T-helper 2 cell treated with Interferon-gamma antibody and Interleukin-4, amounts not matched to agents 100 ng/mL and 5 ng/mL, for 36 hours (primary cell): ENCODE measurements around the gene GDA. TPM values are rescaled to one million over a fixed set of nuclear protein-coding genes. Genes with fewer than 3 reads are reported as not detected.

Experiments used
- intact Hi-C: fragments of 100-400 bp; cut with micrococcal nuclease; formaldehyde crosslinking; loops from one replicate; pipeline ENCODE4 v1.15.1; 2023
- total RNA-seq: library from RNA; stranded (reverse); gene quantifications from 2 replicates; pipeline ENCODE4 v1.2.3, GENCODE V29; 2022

Gene GDA
- total RNA-seq = 0.05 TPM in 1 of 2 replicates, not detected in the other

GRCh38 chr9:72149231-72149975 is at the start of gene GDA:
Gene GDA (plus strand): TSS chr9:72149440. CDS start chr9:72149560, 120 bp downstream.
- intact Hi-C loops = no loop called here

DNA sequence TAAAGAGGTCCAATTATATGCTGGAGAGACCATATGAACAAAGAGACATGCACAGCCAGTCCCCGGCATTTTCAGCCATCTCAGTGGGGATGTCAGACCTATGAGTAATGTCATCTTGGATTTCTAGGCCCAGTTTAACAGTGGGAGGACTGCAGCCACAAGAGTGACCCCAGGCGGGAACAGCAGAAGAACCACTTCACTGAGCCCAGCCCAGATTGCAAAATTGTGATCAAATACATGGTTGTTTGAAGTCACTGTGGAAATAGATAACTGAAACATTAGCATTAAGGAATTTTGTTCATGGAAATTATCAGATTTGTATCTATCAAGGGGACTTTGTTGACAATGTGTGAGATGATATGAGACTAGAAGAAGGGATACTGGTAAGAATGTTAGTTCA is 46.7 kb upstream of the GDA start:
- intact Hi-C loops = no loop called here

GRCh38 chr9:72113056-72113455 is 36.2 kb upstream of the GDA start:
- intact Hi-C loops = no loop called here

GRCh38 chr9:72119853-72120252 is 29.4 kb upstream of the GDA start:
- intact Hi-C loops = no loop called here

- intact Hi-C loops = no loop called here
Measured at GRCh38 chr9:72124947-72125346, 24.3 kb upstream of the GDA start.

- intact Hi-C loops = no loop called here
Measured at GRCh38 chr9:72127753-72128152, 21.5 kb upstream of the GDA start.

DNA sequence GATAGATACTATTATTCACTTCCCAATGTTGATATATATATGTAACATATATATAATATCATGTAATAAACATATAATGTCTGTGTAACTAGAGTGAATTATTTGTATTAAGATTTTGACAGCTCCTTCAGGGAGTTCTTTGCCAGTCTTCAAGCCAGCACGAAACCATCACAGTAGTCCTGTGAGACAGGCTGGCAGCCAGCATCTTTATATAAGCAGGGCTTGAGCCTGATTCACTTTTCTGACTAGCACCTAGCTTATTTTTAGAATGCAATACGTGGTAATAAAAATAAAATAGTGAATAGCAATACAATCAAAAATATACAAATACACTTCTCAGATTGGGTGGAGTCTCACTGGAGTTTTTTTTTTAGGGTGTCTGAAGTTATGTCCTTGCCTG is 20.7 kb upstream of the GDA start:
- intact Hi-C loops = no loop called here

DNA sequence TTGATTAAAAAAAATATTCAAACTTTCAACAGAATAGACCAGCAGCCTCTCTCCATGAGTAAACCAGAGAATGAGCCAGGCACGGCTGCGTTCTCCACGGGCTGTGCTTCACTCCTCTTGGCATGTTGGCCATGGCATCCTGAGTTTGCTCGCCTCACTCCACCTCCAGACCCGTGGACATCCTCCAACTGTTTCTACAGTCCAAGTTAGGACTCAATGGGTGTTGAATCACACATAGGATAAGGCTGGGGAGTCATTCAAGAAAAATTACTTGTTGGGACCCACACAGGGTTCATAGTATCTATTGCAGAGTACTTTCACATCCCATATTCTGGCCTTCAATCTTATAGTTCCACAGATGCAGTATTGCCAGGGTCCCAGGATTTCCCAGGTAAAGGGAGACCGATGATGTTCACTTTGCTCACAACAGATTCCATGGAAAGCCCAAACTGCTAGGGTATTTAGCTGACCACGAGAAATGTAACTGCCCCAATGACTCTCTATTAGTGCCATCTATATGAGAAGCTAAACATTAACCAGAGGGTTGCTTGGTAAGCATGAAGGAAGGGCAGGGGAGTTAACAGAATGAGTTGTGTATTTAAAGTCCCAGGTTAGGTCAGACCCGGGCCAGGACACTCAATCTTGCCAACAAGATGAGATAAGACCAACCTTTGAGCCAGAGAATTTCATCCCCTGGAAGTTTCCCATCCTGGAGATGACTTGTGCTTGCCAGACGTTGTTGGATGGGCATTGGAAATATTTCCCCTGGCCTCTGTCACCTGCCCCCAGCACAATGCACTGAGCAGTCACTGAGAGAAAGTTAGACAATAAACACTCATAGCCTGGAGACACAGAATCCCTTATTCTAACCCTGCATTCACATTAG is 19.7 kb upstream of the GDA start:
- intact Hi-C loops = no loop called here

GRCh38 chr9:72130321-72130720 is 18.9 kb upstream of the GDA start:
- intact Hi-C loops = no loop called here

- intact Hi-C loops = no loop called here
Measured at GRCh38 chr9:72131206-72131605, 18.0 kb upstream of the GDA start.

GRCh38 chr9:72132052-72132451 is 17.2 kb upstream of the GDA start:
- intact Hi-C loops = no loop called here

- intact Hi-C loops = no loop called here
Measured at GRCh38 chr9:72133365-72134035, 15.7 kb upstream of the GDA start.

DNA sequence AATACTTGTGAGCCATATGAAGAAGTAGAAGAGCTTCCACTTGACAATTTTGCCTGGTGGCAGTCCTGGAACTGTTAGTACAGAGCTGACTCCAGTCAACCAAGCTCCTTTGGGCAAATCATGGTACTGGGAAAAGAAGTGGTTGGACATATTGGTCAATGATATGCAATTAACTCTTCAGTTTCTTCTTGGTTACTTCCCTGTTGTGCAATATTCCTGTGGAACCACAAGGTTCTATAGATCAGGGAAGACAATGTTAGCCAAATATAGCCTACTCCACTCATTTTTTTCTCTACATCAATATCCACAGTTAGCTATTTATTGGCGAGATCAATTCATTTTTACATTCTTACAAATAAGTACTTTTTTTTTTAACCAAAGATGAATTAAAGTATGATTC is 14.4 kb upstream of the GDA start:
- intact Hi-C loops = no loop called here

- intact Hi-C loops = no loop called here
Measured at GRCh38 chr9:72137697-72138365, 11.4 kb upstream of the GDA start.

DNA sequence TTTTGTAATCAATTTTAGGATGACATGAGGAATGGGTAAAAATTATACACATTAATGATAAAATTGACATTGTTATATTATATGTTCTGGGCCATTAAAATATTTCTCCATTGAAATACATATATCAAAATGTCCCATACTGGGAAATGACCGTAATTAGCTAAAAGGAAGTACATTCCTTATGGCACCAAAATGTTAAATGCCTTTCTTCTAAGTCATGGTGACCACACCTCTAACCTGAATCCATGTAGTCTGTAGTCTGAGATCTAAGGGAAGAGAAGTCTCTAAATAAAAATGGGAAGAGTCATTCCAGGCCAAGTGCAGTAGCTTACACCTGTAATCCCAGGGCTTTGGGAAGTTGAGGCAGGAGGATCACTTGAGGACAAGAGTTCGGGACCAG is 10.0 kb upstream of the GDA start:
- intact Hi-C loops = no loop called here

DNA sequence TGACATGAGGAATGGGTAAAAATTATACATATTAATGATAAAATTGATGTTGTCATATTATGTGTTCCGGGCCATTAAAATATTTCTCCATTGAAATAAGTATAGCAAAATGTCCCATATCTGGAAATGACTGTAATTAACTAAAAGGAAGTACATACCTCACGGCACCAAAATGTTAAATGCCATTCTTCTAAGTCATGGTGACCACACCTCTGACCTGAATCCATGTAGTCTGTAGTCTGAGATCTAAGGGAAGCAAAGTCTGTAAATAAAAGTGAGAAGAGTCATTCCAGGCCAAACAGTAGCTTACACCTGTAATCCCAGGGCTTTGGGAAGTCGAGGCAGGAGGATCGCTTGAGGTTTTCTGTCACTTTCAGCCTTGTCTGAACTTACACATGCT is 8.7 kb upstream of the GDA start:
- intact Hi-C loops = no loop called here

GRCh38 chr9:72141484-72141883 is 7.8 kb upstream of the GDA start:
- intact Hi-C loops = no loop called here

DNA sequence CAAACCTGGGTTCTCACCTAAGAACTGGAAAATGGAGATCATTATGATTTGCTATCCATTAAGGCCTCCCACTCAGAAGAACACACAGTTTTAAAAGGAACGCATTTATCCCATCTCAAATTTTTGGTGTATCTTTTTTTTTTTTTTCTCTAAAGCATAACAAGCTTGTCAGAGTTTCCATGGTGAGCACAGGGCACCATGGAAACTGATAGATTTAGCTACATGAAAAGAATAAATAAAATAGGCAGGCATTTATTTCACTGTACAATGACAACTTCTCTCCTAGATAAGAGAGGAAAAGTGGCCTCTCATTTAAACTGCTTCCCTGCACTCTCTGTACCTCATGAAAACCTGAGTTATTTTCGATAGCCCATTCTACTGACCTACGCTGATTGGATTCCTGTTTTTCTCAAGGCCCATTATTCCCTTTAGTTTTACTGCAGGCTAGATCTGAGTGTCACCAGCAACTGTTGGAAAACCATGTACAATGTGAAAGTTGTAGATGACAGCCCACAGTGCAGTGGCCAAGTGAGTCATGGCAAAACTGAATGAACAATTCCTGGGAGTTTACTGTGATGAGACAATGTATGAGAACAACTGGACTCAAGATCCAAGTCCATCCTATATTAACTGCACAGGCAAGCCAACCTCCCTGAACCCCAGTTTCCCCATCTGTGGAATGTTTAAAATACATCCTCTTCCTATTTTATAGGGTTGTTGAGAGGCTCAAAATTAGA is 4.3 kb upstream of the GDA start:
- intact Hi-C loops = no loop called here

DNA sequence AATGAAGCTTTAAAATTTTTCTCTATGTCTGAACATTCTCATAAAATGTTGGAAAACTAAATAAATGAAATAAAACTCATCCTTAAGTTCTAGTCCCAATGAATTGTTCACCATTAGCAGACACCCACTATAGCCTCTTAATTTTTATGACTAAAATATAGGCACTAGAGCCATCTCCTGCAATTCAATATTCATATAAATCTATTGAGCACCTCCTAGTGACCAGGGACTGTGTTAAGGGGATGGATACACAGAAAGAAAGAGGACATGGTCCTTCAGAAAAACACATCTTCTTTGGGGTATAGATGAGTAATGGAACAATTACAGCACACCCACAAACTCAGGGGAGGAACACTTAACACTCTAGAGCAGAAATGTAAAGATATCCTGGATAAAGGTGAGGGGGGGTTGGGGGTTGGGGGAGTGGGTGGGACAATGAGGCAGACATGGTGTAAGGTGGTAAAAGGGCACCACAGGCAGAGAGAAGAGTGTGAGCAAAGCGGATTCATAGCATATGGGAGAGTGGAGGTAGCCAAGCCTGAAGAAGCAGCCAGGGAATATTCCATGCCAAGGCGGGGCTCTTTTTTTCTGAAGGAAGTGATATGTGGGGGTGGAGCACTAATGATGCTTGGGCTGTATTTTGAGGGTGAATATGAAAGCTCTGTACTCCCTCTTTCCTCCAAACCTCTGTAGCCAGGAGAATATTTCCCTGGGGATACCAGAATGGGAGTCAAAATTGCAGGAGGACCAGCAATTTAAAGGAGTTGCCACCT is 3.3 kb upstream of the GDA start:
- intact Hi-C loops = no loop called here

GRCh38 chr9:72147676-72148075 is 1.6 kb upstream of the GDA start:
- intact Hi-C loops = no loop called here
